ENCODE data around the gene SF3A2.
A peak's percentile ranks its signal among the peaks of the same experiment; 100 is the strongest.

The SF3A2 gene

GRCh38 chr19:2255112-2255845 is 18.7 kb downstream of the SF3A2 start:
- no peak for DNase-seq

- no peak for DNase-seq
Measured at GRCh38 chr19:2255982-2256685, 19.5 kb downstream of the SF3A2 start, which contains the start of gene JSRP1. Gene JSRP1, minus strand, starts transcription at chr19:2256417. Its CDS starts 1,103 bp downstream, at chr19:2255314.

- no peak for DNase-seq
Measured at GRCh38 chr19:2259336-2259735, 22.7 kb downstream of the SF3A2 start.

GRCh38 chr19:2260341-2260805 is 23.7 kb downstream of the SF3A2 start:
- no peak for DNase-seq

GRCh38 chr19:2261438-2262172 is 25.0 kb downstream of the SF3A2 start:
- DNase-seq, result peak; percentile 60 to 61

GRCh38 chr19:2266183-2266993 is 29.8 kb downstream of the SF3A2 start:
- DNase-seq, result no peak

GRCh38 chr19:2268480-2268830 is 31.8 kb downstream of the SF3A2 start:
- no peak for DNase-seq

GRCh38 chr19:2268861-2269243 is 32.2 kb downstream of the SF3A2 start:
- no peak for DNase-seq

GRCh38 chr19:2269244-2270156 is 32.9 kb downstream of the SF3A2 start:
- DNase-seq, result peak; percentile 98 to 99

- DNase-seq, result no peak
Measured at GRCh38 chr19:2270157-2270422, 33.5 kb downstream of the SF3A2 start.

GRCh38 chr19:2270423-2271233 is 34.0 kb downstream of the SF3A2 start:
- DNase-seq, result peak; percentile 56 to 59

- no peak for DNase-seq
Measured at GRCh38 chr19:2271234-2272103, 34.8 kb downstream of the SF3A2 start.

GRCh38 chr19:2273356-2274184 is 36.9 kb downstream of the SF3A2 start:
- peak; percentile 79 to 87 for DNase-seq

GRCh38 chr19:2274185-2274711 is 37.6 kb downstream of the SF3A2 start:
- no peak for DNase-seq

GRCh38 chr19:2274931-2275535 is 38.4 kb downstream of the SF3A2 start:
- no peak for DNase-seq

- DNase-seq, result no peak
Measured at GRCh38 chr19:2275588-2276428, 39.2 kb downstream of the SF3A2 start.

GRCh38 chr19:2276429-2276986 is 39.9 kb downstream of the SF3A2 start:
- DNase-seq, result no peak
